Type B pancreatic cell (in vitro differentiated cells): ENCODE results near the gene GPR18. TPM values are rescaled to one million over a fixed set of nuclear protein-coding genes. Genes with fewer than 3 reads are reported as not detected.

ENCODE experiments used
- DNase-seq: peaks from one replicate; pipeline ENCODE4 v3.0.0; 2021; ENCODE audit warnings: mixed read lengths; ENCODE audit not compliant: unreplicated experiment; ENCODE audit errors: extremely low spot score
- H3K27ac Mint-ChIP-seq: 2 replicates; pipeline ENCODE4 v1.8.0; 2021; ENCODE audit warnings: mild to moderate bottlenecking, mixed read lengths
- H3K27me3 Mint-ChIP-seq: 2 replicates; pipeline ENCODE4 v1.8.0; 2021; ENCODE audit warnings: mixed read lengths
- H3K36me3 Mint-ChIP-seq: 2 replicates; pipeline ENCODE4 v1.8.0; 2021; ENCODE audit warnings: mixed read lengths
- H3K4me1 Mint-ChIP-seq: one replicate; pipeline ENCODE4 v1.8.0; 2021; ENCODE audit warnings: mixed read lengths; ENCODE audit not compliant: unreplicated experiment
- H3K4me3 Mint-ChIP-seq: 2 replicates; pipeline ENCODE4 v1.8.0; 2021; ENCODE audit warnings: mild to moderate bottlenecking, mixed read lengths
- H3K9me3 Mint-ChIP-seq: 2 replicates; pipeline ENCODE4 v1.8.0; 2021; ENCODE audit warnings: mixed read lengths
- CTCF ChIP-seq: fragments of 200-600 bp; sonication (generic); conservative IDR thresholded peaks from 2 replicates; pipeline ENCODE4 v1.5.0; 2021; ENCODE audit warnings: antibody characterized with exemption, mild to moderate bottlenecking
- total RNA-seq: library from RNA; stranded (reverse); gene quantifications from 2 replicates; pipeline ENCODE4 v1.2.1, GENCODE V29; 2021; ENCODE audit warnings: low replicate concordance

GPR18 gene
- total RNA-seq, 1 donor from 2014 or later: not detected

GRCh38 chr13:99289674-99290337 lies 31.6 kb upstream of the GPR18 start:
- H3K27me3 Mint-ChIP-seq: no peaks in the 10 kb centered on the region
- no peak for TF ChIP-seq CTCF
- H3K27ac Mint-ChIP-seq: no peak overlapping the region
- peaks cover 15% of the 10 kb centered on the region for H3K36me3 Mint-ChIP-seq
- peaks cover 7% of the 10 kb centered on the region for H3K4me1 Mint-ChIP-seq
- DNase-seq: no peak
- H3K4me3 Mint-ChIP-seq: no peak overlapping the region
- H3K9me3 Mint-ChIP-seq: no peaks in the 10 kb centered on the region

- Mint-ChIP-seq H3K9me3 (no peaks in the 10 kb centered on the region), H3K4me1 (peaks cover 7% of the 10 kb centered on the region), H3K4me3 (no peak overlapping the region), H3K27ac (no peak overlapping the region), H3K27me3 (no peaks in the 10 kb centered on the region), H3K36me3 (peaks cover 15% of the 10 kb centered on the region)
- TF ChIP-seq CTCF: no peak
- DNase-seq: no peak
These were observed 31.1 kb upstream of the GPR18 start for GRCh38 chr13:99289271-99289670.

GRCh38 chr13:99288089-99288488 lies 29.9 kb upstream of the GPR18 start:
- H3K9me3 Mint-ChIP-seq: no peaks in the 10 kb centered on the region
- H3K36me3 Mint-ChIP-seq: peaks cover 15% of the 10 kb centered on the region
- TF ChIP-seq CTCF: no peak
- no peak for DNase-seq
- no peak overlapping the region for H3K4me3 Mint-ChIP-seq
- H3K27ac Mint-ChIP-seq: no peak overlapping the region
- no peaks in the 10 kb centered on the region for H3K27me3 Mint-ChIP-seq
- H3K4me1 Mint-ChIP-seq: peaks cover 8% of the 10 kb centered on the region

- H3K27ac Mint-ChIP-seq: no peak overlapping the region
- no peak overlapping the region for H3K4me3 Mint-ChIP-seq
- TF ChIP-seq CTCF: no peak
- peaks cover 15% of the 10 kb centered on the region for H3K36me3 Mint-ChIP-seq
- DNase-seq: no peak
- H3K4me1 Mint-ChIP-seq: peaks cover 14% of the 10 kb centered on the region
- no peaks in the 10 kb centered on the region for H3K27me3 Mint-ChIP-seq
- H3K9me3 Mint-ChIP-seq: no peaks in the 10 kb centered on the region
These were observed 29.4 kb upstream of the GPR18 start for GRCh38 chr13:99287551-99287950.

- no peak for TF ChIP-seq CTCF
- peaks cover 24% of the 10 kb centered on the region for H3K4me1 Mint-ChIP-seq
- no peaks in the 10 kb centered on the region for H3K9me3 Mint-ChIP-seq
- peaks cover 15% of the 10 kb centered on the region for H3K36me3 Mint-ChIP-seq
- H3K27me3 Mint-ChIP-seq: no peaks in the 10 kb centered on the region
- no peak overlapping the region for H3K27ac Mint-ChIP-seq
- DNase-seq: no peak
- no peak overlapping the region for H3K4me3 Mint-ChIP-seq
These were observed 27.4 kb upstream of the GPR18 start for GRCh38 chr13:99285432-99286182.
